OCI-LY1 (cell line): ENCODE measurements around the gene EIF2B4.
A peak's percentile ranks its signal among the peaks of the same experiment; 100 is the strongest.

ENCODE experiments used
- H2AFZ ChIP-seq: fragments of 200-600 bp; sonication (generic), shearing (Covaris generic); 2 replicates; pipeline ENCODE4 v1.6.0; 2014; ENCODE audit warnings: antibody characterized with exemption, mild to moderate bottlenecking, low read length
- H3F3A ChIP-seq: fragments of 200-600 bp; sonication (generic), shearing (Covaris generic); 2 replicates; pipeline ENCODE4 v1.6.0; 2014; ENCODE audit warnings: mild to moderate bottlenecking, antibody characterized with exemption, low read length, moderate library complexity; ENCODE audit not compliant: insufficient read depth
- H3K27ac ChIP-seq: fragments of 200-600 bp; sonication (generic); 2 replicates; pipeline ENCODE4 v1.5.1; 2014; ENCODE audit warnings: low read length, mixed run types, mild to moderate bottlenecking, low read depth; ENCODE audit not compliant: poor library complexity, severe bottlenecking
- H3K27me3 ChIP-seq: fragments of 200-600 bp; sonication (generic); 2 replicates; pipeline ENCODE4 v1.6.0; 2014; ENCODE audit warnings: antibody characterized with exemption, mild to moderate bottlenecking, low read length, moderate library complexity; ENCODE audit not compliant: insufficient read depth
- H3K36me3 ChIP-seq: fragments of 200-600 bp; sonication (generic); 2 replicates; pipeline ENCODE4 v1.6.1; 2014; ENCODE audit warnings: mild to moderate bottlenecking, antibody characterized with exemption, low read length, moderate library complexity, mixed read lengths; ENCODE audit not compliant: insufficient read depth
- H3K4me1 ChIP-seq: fragments of 200-600 bp; sonication (generic); 2 replicates; pipeline ENCODE4 v1.5.1; 2014; ENCODE audit warnings: mild to moderate bottlenecking, low read length, moderate library complexity; ENCODE audit not compliant: insufficient read depth, severe bottlenecking
- H3K4me2 ChIP-seq: fragments of 200-600 bp; sonication (generic), shearing (Covaris generic); 2 replicates; pipeline ENCODE4 v1.6.1; 2014; ENCODE audit warnings: low read length
- H3K4me3 ChIP-seq: fragments of 200-600 bp; sonication (generic); 2 replicates; pipeline ENCODE4 v1.5.1; 2014; ENCODE audit warnings: low read length, low read depth, mild to moderate bottlenecking, mixed read lengths; ENCODE audit not compliant: poor library complexity, severe bottlenecking
- H3K79me2 ChIP-seq: fragments of 200-600 bp; shearing (Covaris generic); 2 replicates; pipeline ENCODE4 v1.6.1; 2016; ENCODE audit warnings: mixed run types, low read length, mixed read lengths; ENCODE audit not compliant: insufficient read depth
- H3K9ac ChIP-seq: fragments of 200-600 bp; sonication (generic), shearing (Covaris generic); 2 replicates; pipeline ENCODE4 v1.6.1; 2014; ENCODE audit warnings: mild to moderate bottlenecking, low read length, mixed read lengths
- H3K9me2 ChIP-seq: fragments of 200-600 bp; sonication (generic), shearing (Covaris generic); 2 replicates; pipeline ENCODE4 v1.6.1; 2014; ENCODE audit warnings: low read depth, mild to moderate bottlenecking, low read length, mixed read lengths
- H3K9me3 ChIP-seq: fragments of 200-600 bp; shearing (Covaris generic); 2 replicates; pipeline ENCODE4 v1.6.1; 2014; ENCODE audit warnings: low read length, mixed read lengths
- H4K20me1 ChIP-seq: fragments of 200-600 bp; sonication (generic), shearing (Covaris generic); 2 replicates; pipeline ENCODE4 v1.6.0; 2016; ENCODE audit warnings: mild to moderate bottlenecking, low read length; ENCODE audit not compliant: insufficient read depth
- CTCF ChIP-seq: fragments of 200-600 bp; sonication (generic), shearing (Covaris generic); IDR thresholded peaks from 2 replicates; pipeline ENCODE4 v1.5.1; 2017; ENCODE audit warnings: mild to moderate bottlenecking, antibody characterized with exemption, low read length, moderate library complexity, mixed read lengths
- EZH2 ChIP-seq: fragments of 200-600 bp; sonication (generic), shearing (Covaris generic); IDR thresholded peaks from 2 replicates; pipeline ENCODE4 v1.8.0; 2017; ENCODE audit warnings: borderline replicate concordance, mixed run types, mild to moderate bottlenecking, antibody characterized with exemption, low read length, moderate library complexity, mixed read lengths

Gene EIF2B4

GRCh38 chr2:27370026-27370815 is at the start of gene EIF2B4, which contains the start of gene SNX17:
Gene EIF2B4, minus strand, starts transcription at chr2:27370338. Its CDS starts 24 bp downstream, at chr2:27370314.
Gene SNX17, plus strand, starts transcription at chr2:27370616. Its CDS starts 128 bp downstream, at chr2:27370744.
- Histone ChIP-seq H3K9ac (peak within 1 kb of the TSS; percentile 85), H2AFZ (no peak within 1 kb of the TSS), H3K79me2 (no peaks in the 10 kb centered on the region), H3F3A (no peaks in the 10 kb centered on the region), H3K9me2 (no peaks in the 10 kb centered on the region), H3K36me3 (peaks cover 60% of the 10 kb centered on the region), H4K20me1 (no peaks in the 10 kb centered on the region), H3K4me1 (peaks cover 25% of the 10 kb centered on the region), H3K4me3 (peak within 1 kb of the TSS; percentile 88), H3K27ac (peak within 1 kb of the TSS; percentile 71), H3K4me2 (peak within 1 kb of the TSS; percentile 84), H3K27me3 (no peaks in the 10 kb centered on the region), H3K9me3 (no peaks in the 10 kb centered on the region)
- peak; percentile 86 for TF ChIP-seq CTCF
- TF ChIP-seq EZH2: no peak

DNA sequence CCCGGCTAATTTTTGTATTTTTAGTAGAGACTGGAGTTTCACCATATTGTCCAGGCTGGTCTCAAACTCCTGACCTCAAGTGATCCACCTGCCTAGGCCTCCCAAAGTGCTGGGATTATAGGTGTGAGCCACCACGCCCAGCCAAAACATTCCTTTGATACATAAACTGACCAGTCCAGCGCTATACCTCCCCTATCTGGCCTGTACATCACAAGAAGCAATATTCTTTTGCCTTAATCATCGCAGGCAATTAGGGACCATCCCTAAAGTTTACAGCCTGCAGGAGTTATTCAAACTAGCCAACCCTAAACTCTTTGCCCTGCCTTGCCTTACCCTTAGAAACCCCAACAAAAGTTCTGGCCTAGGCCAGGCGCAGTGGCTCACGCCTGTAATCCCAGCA is 46.0 kb upstream of the EIF2B4 start:
- Histone ChIP-seq H3K79me2 (no peaks in the 10 kb centered on the region), H3K4me3 (no peak overlapping the region), H3K4me2 (no peak overlapping the region), H2AFZ (no peak overlapping the region), H3K9me2 (no peaks in the 10 kb centered on the region), H4K20me1 (no peaks in the 10 kb centered on the region), H3K9me3 (no peaks in the 10 kb centered on the region), H3K9ac (no peak overlapping the region), H3K27ac (no peak overlapping the region), H3K4me1 (no peaks in the 10 kb centered on the region), H3K36me3 (no peaks in the 10 kb centered on the region), H3F3A (no peaks in the 10 kb centered on the region), H3K27me3 (no peaks in the 10 kb centered on the region)
- TF ChIP-seq EZH2: no peak
- TF ChIP-seq CTCF: no peak

DNA sequence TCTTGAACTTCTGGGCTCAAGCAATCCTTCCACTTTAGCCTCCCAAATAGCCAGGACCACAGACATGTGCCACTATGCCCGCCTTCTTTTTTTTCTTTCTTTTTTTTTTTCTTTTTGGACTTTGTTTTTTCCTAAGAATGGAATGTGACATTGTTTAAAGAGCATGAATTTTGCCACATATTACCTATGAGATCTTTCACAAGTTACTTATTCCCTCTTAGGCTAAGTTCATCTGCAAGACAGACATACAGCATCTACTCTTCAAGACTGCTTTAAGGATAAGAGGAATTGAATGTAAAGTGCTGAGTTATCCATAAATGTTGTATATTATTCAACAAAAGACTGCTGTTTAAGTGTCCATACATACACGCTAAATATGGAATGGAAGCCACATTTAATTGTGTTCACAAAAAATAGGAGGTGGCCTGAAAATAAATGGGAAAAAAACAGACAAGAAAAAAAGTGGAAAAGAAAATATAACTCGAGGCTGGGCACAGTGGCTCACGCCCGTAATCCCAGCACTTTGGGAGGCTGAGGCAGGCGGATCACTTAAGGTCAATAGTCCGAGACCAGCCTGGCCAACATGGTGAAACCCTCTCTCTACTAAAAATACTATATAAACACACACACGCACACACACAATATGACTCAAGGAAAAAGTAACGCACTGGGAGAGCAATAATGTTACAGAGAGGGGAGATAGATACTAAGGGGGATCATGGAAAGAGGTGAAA is 42.4 kb upstream of the EIF2B4 start:
- Histone ChIP-seq H3K9me2 (no peaks in the 10 kb centered on the region), H2AFZ (no peak overlapping the region), H4K20me1 (no peaks in the 10 kb centered on the region), H3K9ac (no peak overlapping the region), H3F3A (no peaks in the 10 kb centered on the region), H3K9me3 (no peaks in the 10 kb centered on the region), H3K27me3 (no peaks in the 10 kb centered on the region), H3K4me2 (no peak overlapping the region), H3K4me3 (no peak overlapping the region), H3K27ac (no peak overlapping the region), H3K36me3 (peaks cover 2% of the 10 kb centered on the region), H3K79me2 (peaks cover 17% of the 10 kb centered on the region), H3K4me1 (peaks cover 17% of the 10 kb centered on the region)
- TF ChIP-seq EZH2 (no peak), CTCF (no peak)
